Lung (tissue), 12 donors: Measurements from ENCODE around the gene FKBP10. TPM values are rescaled to one million over a fixed set of nuclear protein-coding genes. Genes with fewer than 3 reads are reported as not detected.
A peak's percentile ranks its signal among the peaks of the same experiment; 100 is the strongest.
"Not testable (repeated sequence)": the region's sequence is repeated elsewhere in the genome, so short reads cannot be mapped to it uniquely, and the experiment has no call there.

Source experiments
- ATAC-seq: fragments of 200-7000 bp; cut with Tn5 transposase; one replicate; pipeline ENCODE4 v1.9.1; 2020; ENCODE audit warnings: moderate number of reproducible peaks; ENCODE audit not compliant: insufficient read depth, low FRiP score
- DNase-seq, 3 donors: peaks; one replicate each; pipeline ENCODE4 v3.0.0-alpha.2; 2013 to 2017
- H3K27ac ChIP-seq, 2 donors: one replicate each; pipeline ENCODE4 v1.5.1; 2013; ENCODE audit warnings: mild to moderate bottlenecking in 2 of 2, moderate library complexity in 2 of 2, control low read depth in 1 of 2, inconsistent platforms in 1 of 2, low read depth in 1 of 2, low read length in 1 of 2
- H3K27me3 ChIP-seq, 3 donors: one replicate each; pipeline ENCODE4 v1.5.1; 2013; ENCODE audit warnings: low read length in 2 of 3; ENCODE audit not compliant: control insufficient read depth in 3 of 3, insufficient read depth in 3 of 3
- H3K36me3 ChIP-seq, 4 donors: one replicate each; pipeline ENCODE4 v1.5.1; 2013; ENCODE audit warnings: low read length in 4 of 4, mild to moderate bottlenecking in 1 of 4, moderate library complexity in 1 of 4; ENCODE audit not compliant: control insufficient read depth in 4 of 4, insufficient read depth in 4 of 4
- H3K4me1 ChIP-seq, 5 donors: one replicate each; pipeline ENCODE4 v1.5.1; 2013; ENCODE audit warnings: low read length in 5 of 5, mild to moderate bottlenecking in 2 of 5, moderate library complexity in 1 of 5; ENCODE audit not compliant: control insufficient read depth in 5 of 5, insufficient read depth in 5 of 5
- H3K4me3 ChIP-seq: one replicate; pipeline ENCODE4 v1.5.1; 2013; ENCODE audit warnings: mild to moderate bottlenecking, control low read depth, moderate library complexity
- H3K9ac ChIP-seq, 2 donors: one replicate each; pipeline ENCODE4 v1.5.1; 2013; ENCODE audit warnings: low read length in 2 of 2, control low read depth in 1 of 2; ENCODE audit not compliant: insufficient read depth in 1 of 2
- H3K9me3 ChIP-seq, 4 donors: one replicate each; pipeline ENCODE4 v1.5.1; 2013; ENCODE audit warnings: low read length in 3 of 4, mild to moderate bottlenecking in 1 of 4, moderate library complexity in 1 of 4; ENCODE audit not compliant: control insufficient read depth in 4 of 4, insufficient read depth in 3 of 4
- CTCF ChIP-seq: IDR thresholded peaks from 2 replicates; pipeline ENCODE4 v1.5.1; 2012; ENCODE audit warnings: mild to moderate bottlenecking; ENCODE audit errors: control extremely low read depth, extremely low read depth
- WGBS, 2 donors: extraction: QIAGEN DNeasy Blood & Tissue Kit; methylation state at CpG; one replicate each; pipeline ENCODE4 v1.1.7; 2013; 5-methylcytosine and 5-hydroxymethylcytosine counted together
- polyA plus RNA-seq, 2 donors: library from polyadenylated mRNA; stranded (reverse); fragments of 200-250 nt; gene quantifications; one replicate each; pipeline ENCODE4 v1.2.1, GENCODE V29; 2013
- total RNA-seq, 2 donors: library from RNA; depleted of rRNA in 1 of 2; stranded (reverse); fragments of >200 nt in 1 of 2; gene quantifications; one replicate each; pipeline ENCODE4 v1.2.1, GENCODE V29; 2014 to 2021
- donor health status: control.
- donor health status: control.
- donor health status: Bipolar disorder and iron deficiency.
- donor health status: healthy.
- donor health status: DM: yes; HTN: yes; CAD: no.

Gene FKBP10
- total and polyA plus RNA-seq, 4 donors = 32.6 to 64.4 (median 48.3) TPM

DNA sequence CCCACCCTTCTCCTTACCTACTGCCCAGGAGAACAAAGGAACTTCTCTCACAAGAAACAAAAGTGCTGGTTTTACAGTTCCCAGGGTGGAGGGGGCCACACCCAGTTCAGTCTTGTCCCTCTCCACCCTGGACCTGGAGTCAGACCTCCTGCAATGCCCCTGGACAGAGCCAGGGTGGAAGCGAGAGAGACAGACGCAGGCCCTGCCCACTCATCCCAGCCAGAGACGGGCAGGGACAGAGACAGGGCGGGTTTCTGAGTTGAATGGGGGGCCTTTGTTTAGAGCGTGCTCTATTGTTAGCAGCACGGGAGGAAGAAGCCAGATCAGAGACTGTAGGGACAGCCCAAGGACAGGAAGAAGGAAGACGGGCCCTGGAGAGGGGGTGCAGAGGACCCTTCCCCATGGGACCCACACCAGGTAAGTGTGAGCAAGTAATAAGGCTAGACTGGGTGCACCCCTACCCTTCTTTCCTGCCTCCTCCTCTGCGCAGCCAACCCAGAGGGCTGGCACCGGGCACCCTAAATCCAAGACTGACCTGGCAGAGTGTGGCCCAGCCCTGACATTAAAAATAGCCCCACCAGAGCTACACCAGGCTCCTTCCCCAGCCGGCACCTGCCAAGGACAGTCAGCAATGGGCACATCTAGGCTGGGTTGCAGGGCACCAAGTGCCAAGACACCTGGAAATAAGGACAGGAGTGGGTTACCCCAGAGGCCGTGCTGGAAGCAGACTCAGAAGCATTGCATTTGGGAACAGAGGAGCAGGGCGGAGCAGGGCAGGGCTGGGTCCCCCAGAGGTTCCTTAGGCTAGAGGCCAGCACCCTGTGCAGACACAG, 37.2 kb upstream of the FKBP10 start:
- Histone ChIP-seq H3K4me1 (peaks cover 10 to 53% (median 33%) of the 10 kb centered on the region in 5 donors), H3K9ac (no peak overlapping the region), H3K9me3 (no peaks in the 10 kb centered on the region), H3K36me3 (peaks cover 0 to 18% (median 5%) of the 10 kb centered on the region in 4 donors), H3K27me3 (no peaks in the 10 kb centered on the region), H3K4me3 (no peak overlapping the region), H3K27ac (peak overlapping the region; percentile 60 to 73)
- peak in 1 of 3 donors; percentile 25 for DNase-seq
- 69 to 77% methylated on average over 12 of the region's 12 CpGs for WGBS, 2 donors
- TF ChIP-seq CTCF = no peak
- no peak for ATAC-seq

- H3K36me3 ChIP-seq = peaks cover 0 to 13% (median 3%) of the 10 kb centered on the region in 4 donors
- H3K9me3 ChIP-seq, H3K9ac ChIP-seq, H3K4me3 ChIP-seq, H3K27me3 ChIP-seq, ATAC-seq: not testable (repeated sequence)
- H3K4me1 ChIP-seq = peaks cover 10 to 53% (median 35%) of the 10 kb centered on the region in 5 donors
- H3K27ac ChIP-seq = peak overlapping the region; percentile 60 to 73
- DNase-seq = peak in 1 of 3 donors; percentile 19
- 71 to 82% methylated on average over 14 of the region's 14 CpGs for whole genome bisulfite sequencing, 2 donors
Measured at GRCh38 chr17:41776262-41776900, 36.4 kb upstream of the FKBP10 start.

DNA sequence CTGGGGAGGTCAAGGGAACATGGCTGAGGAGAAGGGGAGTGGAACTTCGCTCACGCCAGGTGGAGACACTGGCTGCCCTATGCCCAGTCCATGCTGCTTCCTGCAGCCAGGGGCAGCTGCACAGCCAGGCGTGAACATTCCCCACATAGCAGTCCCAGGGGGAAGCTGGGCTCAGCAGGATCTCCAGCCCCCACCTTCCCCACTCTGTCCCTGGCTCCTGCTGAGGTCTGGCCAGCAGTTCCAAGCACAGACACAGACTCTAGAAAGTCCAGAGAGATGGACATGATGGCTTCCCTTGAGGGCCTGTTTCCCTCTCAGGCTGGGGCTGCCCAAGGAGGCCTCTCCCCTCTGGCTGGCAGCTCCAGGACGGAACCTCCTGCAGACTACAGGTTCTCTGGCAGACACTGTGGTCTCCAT, 35.6 kb upstream of the FKBP10 start:
- no peak for ATAC-seq
- TF ChIP-seq CTCF = no peak
- peaks cover 10 to 57% (median 43%) of the 10 kb centered on the region in 5 donors for H3K4me1 ChIP-seq
- peak overlapping the region; percentile 83 to 91 for H3K27ac ChIP-seq
- peaks cover 0 to 7% (median 0%) of the 10 kb centered on the region in 4 donors for H3K36me3 ChIP-seq
- H3K27me3 ChIP-seq = no peaks in the 10 kb centered on the region
- no peak overlapping the region for H3K4me3 ChIP-seq
- no peaks in the 10 kb centered on the region for H3K9me3 ChIP-seq
- H3K9ac ChIP-seq = no peak overlapping the region
- WGBS, 2 donors = 36 to 58% methylated on average over 3 to 4 of the region's 4 CpGs
- DNase-seq = peak in 2 of 3 donors; percentile 50 to 70

DNA sequence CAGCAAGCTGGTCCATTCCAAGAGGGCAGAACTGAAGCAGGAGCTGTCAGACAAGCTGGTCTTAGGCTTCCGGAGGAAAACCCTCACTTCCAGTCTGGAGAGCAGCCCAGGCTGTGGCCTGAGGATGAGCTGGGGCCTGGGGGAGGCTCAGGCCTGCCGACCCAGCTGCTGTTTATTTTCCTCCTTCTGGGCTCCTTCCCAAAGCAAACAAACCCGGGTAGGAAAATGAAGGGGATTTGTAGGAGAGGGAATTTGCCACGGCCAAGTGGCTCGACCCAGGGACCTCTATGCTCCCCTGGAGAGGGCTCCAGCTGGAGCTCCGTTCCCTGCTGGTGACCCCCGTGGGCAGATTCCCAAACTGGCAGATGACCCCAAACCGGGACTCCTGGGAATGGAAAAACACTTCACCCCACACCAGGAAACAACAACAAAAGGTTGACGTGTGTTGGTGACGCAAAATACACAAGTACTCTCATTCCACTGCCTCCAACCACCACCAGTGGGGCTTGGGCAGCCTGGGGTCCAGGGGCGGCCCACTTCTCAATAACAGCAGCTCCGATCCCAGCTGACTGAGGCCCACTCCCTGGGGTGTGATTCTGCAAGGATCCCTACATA, 35.1 kb upstream of the FKBP10 start:
- H3K36me3 ChIP-seq = peaks cover 0 to 4% (median 0%) of the 10 kb centered on the region in 4 donors
- H3K9ac ChIP-seq = peak overlapping the region in 1 of 2 donors; percentile 45
- no peaks in the 10 kb centered on the region for H3K9me3 ChIP-seq
- no peak overlapping the region for H3K4me3 ChIP-seq
- H3K27me3 ChIP-seq = no peaks in the 10 kb centered on the region
- peak overlapping the region; percentile 83 to 91 for H3K27ac ChIP-seq
- ATAC-seq (peak; percentile 46), DNase-seq (peak; percentile 89 to 96 (median 95))
- TF ChIP-seq CTCF = no peak
- 17 to 34% methylated on average over 12 of the region's 12 CpGs for WGBS, 2 donors
- H3K4me1 ChIP-seq = peaks cover 14 to 57% (median 42%) of the 10 kb centered on the region in 5 donors
